Stimulated activated CD8-positive, alpha-beta memory T cell treated with anti-CD3 and anti-CD28 coated beads, Interleukin-7, amount 100 ng/mL, for 24 hours (primary cell): ENCODE results near the gene MLXIP.
"Not testable (repeated sequence)": the region's sequence is repeated elsewhere in the genome, so short reads cannot be mapped to it uniquely, and the experiment has no call there.

ENCODE experiments used
- DNase-seq: peaks from one replicate; pipeline ENCODE4 v3.0.0-alpha.2; 2020; ENCODE audit warnings: low read depth

Gene MLXIP

DNA sequence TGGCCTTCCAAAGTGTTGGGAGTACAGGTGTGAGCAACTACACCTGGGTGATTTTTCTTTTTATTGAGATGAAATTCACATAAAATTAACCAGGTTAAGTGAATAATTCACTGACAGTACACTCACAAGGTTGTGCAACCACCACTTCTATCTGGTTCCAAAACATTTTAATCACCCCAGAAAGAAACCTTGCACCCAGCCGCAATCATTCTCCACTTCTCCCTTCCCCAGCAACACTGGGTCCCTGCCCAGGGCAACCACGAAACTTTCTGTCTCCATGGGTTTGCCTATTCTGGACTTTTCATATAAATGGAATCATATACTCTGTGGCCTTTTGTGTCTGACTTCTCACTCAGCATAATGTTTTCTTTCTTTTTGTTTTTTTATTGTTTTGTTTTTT, 26.3 kb upstream of the MLXIP start:
- no peak for DNase-seq

DNA sequence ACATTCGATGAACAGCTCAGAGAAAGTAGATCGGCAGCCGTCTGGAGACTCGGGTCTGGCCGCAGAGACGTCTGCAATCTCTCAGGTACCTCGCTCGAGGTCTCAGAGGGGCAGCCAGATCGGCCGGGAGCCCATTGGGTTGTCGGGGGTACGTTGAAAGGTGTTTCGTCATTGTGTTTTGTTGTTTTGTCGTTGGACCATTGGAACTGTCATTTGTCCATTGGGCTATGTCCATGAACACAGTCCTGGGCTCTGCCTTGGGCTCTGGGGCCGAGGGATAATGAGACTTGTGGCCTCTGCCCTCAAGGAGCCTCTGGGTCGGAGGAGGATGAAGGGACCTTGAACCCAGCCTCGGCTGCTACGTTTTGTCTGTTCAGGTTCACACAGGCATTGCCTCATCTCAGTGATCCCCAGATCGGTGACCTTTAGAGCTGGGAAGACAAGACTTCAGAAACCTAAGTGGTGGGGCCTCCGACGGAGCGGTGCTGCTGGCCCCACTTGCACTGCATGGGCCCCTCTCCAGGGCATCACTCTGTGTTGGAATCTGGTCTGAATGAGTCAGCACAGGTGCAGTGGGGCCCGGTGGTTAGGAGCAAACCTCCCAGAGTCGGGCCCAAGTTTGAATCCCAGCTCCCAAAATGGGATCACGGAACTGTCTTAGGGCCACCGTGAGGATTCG, 23.6 kb upstream of the MLXIP start:
- DNase-seq: no peak

DNA sequence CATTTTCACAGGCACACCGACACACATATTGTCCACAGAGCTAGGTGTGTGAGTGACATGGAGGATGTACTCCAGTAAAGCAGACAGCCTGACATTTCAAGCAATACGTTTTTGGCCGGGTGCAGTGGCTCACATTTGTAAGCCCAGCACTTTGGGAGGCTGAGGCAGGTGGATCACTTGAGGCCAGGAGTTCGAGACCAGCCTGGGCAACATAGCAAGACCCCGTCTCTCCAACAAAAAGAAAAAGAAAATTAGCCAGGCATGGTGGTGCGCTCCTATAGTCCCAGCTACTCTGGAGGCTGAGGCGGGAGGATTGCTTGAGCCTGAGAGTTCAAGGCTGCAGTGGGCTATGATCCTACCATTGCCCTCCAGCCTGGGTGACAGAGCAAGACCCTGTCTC, 22.1 kb upstream of the MLXIP start:
- not testable (repeated sequence) for DNase-seq

DNA sequence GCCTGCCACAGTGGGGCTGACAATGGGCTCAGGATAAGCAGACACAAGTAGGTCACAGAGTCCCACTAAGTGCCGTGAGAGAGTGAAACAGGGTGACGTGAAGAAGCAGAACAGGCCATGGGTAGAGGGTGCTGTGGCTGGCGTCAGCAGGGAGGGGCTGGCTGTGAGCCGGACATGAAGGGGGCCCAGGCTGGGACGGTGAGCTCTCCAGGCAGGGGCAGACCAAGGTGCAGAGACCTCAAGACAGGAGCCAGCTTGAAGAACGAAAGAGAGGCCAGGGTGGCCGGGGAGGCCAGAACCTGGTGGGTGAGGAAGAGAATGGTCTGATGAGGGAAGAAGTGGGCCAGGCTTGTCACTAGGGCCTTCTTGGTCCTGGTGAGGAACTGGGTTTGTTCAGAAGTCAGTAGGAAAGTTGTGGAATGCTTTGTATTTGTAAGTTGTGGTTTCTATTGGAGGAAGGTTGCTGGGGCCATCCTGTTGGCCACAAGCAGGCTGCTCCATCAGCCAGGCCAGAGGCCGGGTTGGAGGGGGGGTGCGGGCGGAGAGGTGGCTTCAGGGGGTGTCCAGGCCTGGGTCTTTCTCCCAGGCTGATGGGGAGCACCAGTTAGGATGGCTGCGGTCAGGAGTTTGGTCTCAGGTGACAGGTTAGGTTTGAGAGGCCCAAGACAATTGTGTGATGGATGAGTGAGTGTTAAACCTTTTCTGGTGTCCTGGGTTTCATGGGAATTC, 21.4 kb upstream of the MLXIP start:
- no peak for DNase-seq

DNA sequence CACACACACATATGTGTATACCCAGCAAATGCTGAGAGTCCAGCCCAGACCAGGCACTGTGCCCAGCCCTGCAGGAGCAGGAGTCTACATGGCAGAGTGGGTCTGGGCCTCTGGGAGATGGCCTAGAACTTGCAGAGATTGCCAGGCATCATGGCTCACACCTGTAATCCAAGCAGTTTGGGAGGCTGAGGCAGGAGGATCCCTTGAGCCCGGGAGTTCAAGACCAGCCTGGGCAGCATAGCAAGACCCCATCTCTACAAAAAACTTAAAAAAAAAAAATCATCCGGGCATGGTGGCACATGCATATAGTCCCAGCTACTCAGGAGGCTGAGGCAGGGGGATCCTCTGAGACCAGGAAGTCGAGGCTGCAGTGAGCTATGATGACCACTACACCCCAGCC, 20.8 kb upstream of the MLXIP start:
- no peak for DNase-seq

DNA sequence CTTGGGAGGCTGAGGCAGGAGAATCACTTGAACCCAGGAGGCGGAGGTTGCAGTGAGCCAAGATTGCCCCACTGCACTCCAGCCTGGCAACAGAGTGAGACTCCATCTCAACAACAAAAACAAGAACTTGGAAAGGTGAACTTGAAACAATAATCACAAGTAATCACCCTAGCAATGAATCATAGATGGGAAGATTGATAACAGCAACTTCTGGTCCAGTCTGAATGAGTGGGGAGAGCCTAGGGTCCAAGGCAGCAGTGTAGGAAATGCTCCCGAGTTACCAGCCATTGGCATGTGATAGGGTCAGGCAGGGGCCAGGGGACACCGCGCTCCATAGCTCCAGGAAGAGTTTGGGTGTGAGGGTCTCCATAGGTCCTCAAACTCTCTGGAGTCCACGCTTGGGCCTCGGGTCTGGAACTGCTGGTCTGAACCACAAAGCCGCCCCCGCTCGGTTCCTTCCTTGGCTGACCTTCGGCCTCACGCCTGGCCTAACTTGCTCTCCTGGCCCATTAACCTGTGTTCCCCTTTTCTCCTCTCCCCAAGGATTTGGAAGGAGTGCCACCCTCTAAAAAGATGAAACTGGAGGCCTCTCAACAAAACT, 19.9 kb upstream of the MLXIP start:
- DNase-seq: no peak

DNA sequence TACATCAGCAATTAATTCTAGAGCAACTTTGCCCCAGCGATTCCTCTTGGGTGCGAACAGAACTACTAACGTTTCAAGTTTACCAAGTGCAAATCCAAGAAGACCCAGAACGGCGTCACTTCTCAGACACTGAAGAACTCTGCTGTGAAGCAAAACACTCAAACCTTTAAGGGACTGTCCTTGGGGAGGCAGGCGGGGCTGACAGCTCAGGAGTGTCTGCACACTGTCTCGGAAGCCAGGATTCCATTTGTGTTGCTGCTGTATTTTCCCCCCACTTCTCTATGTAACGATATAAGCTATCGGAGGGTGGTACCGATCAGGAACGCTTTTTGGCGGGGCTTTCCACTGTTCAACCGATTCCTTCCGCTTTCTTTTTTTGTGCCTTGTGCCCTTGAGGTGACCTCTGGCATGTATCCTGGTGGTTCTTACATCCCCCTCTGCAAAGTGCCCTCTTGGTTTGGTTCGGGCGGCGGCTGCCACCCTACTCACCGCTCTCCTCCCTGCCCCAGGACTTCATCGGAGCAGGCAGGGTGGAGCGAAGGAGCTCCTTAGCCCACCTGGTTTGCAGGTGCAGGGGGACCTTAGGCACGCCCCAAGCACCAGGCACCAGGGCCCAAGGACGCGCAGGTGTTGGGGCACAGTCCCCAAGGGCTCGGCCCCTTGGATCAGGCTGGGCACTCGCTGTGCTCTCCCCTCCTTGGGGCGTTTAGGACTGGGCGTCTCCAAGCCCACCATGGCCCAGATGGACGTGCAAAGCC, 19.2 kb upstream of the MLXIP start:
- no peak for DNase-seq

DNA sequence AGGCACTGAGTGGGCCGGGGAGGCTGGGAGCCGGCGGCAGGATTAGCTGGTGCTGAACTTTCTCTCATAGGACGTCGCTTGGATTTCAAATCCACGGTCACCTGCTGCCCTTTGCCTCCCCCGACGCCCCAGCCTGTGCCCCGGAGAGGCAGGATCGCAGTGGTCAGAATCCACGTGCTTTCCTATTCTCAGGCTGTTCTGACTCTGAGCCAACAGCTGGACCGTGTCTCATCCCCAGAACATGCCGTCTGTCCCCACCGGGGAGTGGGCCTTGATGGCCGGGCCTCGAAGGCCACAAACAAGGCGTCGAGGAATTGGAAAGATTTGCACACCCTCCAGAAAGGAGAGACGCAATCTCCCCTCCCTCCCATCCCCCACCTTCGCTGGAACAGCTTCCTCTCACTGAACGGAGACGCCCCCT, 18.5 kb upstream of the MLXIP start:
- DNase-seq: no peak

DNA sequence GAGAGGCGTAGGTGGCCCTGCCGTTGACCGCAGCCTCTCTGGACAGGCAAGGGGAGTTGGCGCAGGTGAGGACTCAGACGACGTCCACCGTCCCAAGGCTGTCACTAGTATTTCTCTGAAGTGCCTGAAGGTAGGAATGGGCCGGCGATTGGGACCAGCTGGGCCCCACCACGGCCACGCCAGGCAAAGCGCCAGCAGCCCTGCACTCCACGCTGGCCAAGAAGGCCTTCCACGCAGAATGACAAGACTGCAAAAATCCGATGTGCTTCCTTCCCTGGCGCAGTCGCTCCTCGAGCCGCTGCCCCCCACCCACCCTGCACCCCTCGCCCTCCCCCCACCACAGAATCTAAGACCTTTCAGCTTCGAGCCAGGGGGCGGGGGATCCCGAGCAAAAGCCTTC, 17.3 kb upstream of the MLXIP start:
- no peak for DNase-seq

DNA sequence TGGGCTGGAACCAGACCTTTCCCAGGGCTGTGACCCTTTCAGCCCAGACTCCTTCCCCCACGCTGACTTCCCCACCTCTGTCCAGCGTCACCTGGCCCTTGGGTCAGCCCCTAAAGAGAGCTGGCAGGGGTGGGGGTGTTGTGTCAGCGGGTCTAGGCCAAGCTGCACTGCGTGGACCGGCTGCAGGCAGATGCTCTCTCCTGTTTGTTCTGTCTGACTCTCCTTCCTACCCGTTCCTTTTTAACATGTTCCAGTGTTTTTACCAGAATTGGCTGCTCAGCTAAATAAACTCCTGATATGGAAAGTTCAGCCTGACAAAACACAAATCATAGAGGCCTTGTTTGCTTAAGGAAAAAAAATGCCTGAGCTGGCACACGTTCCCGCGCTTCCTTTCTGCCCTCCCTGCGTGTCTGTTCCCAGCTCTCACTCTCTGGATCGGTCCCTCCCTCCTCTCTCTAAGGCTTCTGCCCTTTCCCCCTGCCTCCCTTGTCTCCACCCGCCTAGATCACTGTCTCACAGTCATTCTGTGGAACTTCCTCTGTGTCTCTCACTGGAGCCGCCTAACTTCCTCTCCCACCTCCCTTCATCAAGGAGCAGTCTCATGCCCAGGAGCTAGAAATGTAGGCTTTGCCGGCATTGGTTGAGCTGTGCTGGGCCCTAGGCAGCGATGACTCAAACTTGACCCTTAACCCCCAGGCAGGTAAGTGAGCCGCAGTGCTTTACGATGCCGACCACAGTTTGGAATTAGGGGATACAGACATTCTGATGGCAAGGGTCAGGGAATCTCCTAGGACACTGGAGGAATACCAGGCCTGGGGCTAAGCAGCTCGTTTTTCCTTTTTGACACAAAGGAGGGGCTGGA, 15.5 kb upstream of the MLXIP start:
- DNase-seq: no peak

DNA sequence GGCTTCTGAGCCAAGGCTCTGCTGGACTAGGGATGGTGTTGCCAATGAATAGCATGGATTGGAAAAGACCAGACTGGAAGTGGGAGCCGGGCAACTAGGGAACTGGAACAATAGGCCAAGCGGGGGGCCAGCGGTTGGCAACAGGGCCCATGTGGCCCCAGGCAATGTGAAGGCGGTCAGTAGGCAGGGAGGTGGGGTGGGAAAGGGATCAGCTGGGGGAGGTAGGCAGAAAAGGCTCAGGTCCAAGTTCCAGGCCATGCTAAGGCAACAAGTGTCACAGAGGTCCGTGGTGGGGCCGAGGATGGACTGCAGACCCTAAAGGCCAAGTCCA, 14.9 kb upstream of the MLXIP start:
- no peak for DNase-seq

DNA sequence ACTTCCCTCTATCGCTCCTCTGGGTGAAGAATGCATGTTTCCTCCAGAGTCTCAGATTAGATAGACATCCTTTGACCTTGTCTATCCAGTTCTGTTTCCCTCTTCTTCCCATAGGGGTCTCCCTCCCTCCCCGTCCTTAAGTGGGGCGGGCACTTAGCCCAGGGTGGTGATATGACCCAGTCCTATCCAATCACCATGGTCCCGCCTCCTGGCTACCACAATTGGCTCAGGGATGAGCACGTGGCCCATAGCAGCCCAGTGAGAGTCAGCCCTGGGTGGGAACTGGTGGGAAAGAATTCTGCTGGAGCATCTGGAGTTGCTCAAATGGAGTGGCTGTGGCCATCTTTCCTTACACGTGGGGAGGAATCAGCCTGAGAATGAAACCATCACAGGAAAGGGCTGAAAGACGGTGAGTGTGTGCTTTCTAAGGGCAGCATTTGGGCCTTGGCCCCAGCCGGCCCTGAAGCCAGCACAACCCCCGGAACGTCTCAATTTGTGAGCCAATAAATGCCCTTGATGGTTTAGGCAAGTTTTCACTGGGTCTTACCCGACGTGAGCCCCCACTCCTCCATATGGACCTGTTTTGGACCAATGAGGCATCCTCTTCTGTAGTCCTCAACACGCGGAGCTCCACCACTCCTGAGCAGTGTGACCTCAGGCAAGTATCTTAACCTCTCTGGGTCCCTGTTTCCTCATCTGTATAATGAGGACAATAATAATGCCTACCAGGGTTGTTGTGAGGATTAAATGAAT, 14.4 kb upstream of the MLXIP start:
- no peak for DNase-seq

DNA sequence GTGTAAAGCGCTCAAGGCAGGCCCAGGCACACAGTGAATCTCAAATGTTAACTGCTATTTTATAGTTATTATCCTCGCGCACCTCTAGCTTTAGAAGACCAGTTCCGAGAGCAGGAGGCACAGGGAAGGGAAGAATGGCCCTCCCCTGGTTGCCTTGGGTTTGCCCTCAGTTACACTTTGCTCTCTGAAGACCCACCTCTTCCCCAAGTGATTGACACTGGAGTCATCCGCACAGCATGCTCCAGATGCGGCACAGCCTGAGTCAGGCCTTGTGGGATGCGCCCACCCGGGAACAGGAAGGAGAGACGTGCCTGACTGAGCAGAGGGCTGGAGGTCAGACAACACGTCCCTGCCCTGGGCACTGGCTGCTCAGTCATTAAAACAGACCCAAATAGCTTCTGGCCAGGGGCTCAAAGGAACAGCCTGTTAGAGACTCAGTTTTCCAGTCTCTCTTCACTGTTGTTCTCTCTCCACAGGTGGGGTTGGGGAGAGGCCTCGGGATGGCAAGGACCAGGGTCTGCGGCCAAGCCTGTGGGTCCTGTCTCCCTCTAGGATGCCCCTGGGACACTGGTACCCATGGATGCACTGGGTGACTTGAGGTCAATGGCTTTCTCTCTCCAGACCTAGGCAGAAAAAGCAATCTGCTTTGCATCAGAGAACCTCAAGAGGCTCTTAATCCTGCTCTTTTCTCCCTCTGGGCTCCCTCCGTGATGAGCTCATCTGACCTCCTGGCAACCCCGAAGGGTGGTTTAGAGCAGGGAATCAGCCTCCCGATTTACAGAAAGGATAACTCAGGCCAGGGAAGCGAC, 13.6 kb upstream of the MLXIP start:
- DNase-seq: no peak

DNA sequence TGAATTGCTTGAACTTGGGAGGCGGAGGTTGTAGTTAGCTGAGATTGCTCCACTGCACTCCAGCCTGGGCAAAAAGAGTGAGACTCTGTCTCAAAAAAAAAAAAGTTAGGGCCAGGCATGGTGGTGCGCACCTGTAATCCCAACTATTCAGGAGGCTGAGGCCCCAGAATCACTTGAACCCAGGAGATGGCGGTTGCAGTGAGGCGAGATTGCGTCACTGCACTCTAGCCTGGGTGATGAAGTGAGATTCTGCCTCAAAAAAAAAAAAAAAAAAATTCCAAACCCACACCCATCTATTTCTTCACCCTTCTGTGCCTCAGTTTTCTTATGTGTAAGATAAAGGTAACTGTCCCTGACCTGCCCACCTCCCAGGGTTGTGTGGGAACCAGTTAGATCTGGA, 11.0 kb upstream of the MLXIP start:
- no peak for DNase-seq

DNA sequence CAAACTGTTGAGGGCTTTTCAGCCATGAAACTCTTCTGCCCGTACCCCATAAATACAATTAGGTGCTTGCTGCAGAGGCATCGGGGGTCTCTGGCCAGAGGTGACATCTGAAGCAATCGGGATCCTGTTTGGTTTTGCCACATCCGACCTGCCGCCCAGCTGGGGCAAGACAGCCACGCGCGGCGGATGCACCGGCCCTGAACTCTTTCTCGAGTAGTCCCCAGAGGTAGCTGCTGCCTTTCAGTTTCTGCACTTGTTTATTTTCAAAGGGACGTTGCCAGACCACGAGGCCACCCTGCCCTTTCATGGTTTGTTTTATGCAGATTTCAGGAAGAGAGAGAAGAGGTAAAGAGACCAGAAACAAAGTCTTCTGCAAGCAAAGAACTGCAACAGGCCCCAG, 10.6 kb upstream of the MLXIP start:
- DNase-seq: no peak

DNA sequence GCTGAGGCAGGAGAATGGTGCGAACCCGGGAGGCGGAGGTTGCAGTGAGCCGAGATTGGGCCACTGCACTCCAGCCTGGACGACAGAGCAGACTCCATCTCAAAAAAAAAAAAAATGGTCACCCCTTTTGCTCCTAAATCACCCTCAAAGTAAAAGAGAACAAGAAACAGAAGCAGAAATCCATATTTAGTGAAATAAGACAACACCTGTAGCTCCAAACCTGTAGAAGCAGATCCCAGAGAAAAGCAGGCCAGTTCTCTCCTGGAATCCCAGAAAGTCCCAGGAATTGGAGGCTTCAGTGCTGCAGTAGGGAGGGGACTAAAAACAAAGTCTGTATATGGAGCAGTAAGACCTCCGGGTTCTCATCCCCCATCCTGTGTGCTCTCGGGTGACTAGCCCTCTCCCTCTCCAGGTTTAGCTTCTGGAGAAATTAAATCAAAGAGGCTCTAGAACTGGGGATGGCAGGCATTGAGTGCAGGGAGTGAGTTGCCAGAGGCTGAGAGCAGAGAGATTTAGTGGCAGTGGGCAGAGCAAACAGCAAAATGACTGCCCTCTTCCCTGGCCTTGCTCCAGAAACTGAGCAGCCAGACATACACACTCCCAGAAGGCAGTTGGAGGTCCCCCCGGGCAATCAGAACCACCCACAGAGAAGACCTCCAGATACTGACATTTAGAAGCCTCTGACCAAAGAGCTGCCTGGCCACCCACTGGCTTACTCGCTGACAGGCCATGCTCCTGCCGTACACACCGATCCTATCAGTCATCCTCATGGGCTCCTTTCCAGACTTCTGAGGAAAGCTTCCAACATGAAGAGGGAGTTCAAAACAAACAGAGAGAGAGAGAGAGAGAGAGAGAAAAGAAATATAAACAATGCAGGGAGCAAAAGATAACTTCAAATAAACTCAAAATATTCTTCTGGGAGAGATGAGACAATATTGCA, 6.3 kb upstream of the MLXIP start:
- DNase-seq: no peak

DNA sequence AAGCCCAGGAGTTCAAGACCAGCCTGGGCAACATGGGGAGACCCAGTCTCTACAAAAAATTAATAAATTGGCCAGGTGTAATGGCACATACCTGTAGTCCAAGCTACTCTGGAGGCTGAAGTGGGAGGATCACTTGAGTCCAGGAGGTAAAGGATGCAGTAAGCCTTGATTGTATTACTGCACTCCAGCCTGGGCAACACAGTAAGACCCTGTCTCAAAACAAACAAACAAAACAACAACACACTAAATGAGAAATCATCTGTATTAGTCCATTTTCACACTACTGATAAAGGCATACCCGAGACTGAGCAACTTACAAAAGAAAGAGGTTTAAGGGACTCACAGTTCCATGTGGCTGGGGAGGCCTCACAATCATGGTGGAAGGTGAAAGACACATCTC, 4.7 kb upstream of the MLXIP start:
- no peak for DNase-seq

DNA sequence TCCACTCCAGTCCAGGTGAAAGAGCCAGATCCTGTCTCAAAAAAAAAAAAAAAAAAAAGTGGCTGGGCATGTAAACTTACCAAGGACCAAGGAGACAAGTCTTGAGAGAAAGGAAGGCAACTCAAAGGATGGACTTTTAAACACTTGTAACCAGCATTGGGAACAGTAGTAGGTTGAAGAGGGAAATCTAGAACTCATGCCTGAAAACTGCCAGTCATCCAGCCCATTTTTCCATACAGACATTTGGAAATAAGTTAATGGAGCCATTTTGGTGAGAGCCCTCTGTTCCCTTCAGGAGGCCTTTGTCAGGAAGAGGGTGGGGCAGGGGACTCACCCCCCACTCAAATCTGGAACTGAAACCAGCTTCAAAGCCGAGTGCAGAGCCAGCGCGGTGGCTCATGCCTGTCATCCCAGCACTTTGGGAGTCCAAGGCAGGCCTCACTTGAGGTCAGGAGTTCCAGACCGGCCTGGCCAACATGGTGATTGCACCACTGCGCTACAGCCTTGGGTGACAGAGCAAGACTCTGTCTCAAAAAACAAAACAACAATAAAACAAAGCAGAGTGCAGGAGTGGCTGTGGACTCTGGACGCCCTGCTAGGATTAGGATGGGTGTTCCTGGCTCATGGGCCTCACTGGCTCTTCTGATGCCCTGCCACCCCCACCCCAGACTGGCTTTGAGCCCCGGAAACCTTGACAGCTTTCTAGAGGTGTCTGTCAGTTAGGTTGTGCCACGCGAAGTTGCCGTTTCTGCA, 1.6 kb upstream of the MLXIP start:
- no peak for DNase-seq
